CD4-positive, alpha-beta T cell treated with Interleukin-17A for 4 hours (primary cell): ENCODE measurements around the gene CFD.
"Not testable (repeated sequence)": the region's sequence is repeated elsewhere in the genome, so short reads cannot be mapped to it uniquely, and the experiment has no call there.

Experiments
- DNase-seq: peaks from one replicate; pipeline ENCODE4 v3.0.0-alpha.2; 2020; ENCODE audit warnings: mixed read lengths

Gene CFD

DNA sequence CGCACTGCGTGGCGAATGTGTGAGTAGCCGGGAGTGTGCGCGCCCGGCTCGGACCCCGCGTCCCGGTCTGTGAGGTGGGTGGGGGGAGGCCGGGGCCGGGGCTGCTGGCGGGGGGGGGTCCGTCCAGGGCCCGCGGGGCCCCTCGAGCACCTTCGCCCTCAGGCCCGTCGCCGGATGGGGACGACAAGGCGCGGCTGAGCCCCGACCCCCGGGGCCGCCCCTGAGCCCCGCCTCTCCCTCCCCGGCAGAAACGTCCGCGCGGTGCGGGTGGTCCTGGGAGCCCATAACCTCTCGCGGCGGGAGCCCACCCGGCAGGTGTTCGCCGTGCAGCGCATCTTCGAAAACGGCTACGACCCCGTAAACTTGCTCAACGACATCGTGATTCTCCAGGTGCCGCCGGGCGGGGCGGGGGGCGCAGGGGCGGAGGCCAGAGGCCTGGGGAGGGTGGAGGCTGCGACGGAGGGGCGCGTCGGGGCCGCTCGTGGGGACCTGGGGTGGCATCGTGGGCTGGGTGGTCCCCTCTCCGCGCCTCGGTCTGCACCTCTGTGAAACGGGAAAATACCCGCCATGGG lies 6.4 kb upstream of the CFD start:
- DNase-seq = no peak

DNA sequence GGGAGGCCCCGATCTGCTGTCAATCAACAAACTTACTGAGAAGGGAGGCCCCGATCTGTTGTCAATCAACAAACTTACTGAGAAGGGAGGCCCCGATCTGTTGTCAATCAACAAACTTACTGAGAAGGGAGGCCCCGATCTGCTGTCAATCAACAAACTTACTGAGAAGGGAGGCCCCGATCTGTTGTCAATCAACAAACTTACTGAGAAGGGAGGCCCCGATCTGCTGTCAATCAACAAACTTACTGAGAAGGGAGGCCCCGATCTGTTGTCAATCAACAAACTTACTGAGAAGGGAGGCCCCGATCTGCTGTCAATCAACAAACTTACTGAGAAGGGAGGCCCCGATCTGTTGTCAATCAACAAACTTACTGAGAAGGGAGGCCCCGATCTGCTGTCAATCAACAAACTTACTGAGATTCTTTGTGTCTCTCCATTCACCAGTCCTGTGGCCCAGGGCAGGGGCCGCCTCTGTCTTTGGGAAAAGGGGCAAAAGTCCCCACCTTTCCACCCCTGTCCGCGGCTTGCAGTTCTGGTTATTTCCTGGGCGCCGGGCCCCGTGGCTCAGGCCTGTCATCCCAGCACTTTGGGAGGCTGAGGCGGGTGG lies 5.7 kb upstream of the CFD start:
- DNase-seq = not testable (repeated sequence)

DNA sequence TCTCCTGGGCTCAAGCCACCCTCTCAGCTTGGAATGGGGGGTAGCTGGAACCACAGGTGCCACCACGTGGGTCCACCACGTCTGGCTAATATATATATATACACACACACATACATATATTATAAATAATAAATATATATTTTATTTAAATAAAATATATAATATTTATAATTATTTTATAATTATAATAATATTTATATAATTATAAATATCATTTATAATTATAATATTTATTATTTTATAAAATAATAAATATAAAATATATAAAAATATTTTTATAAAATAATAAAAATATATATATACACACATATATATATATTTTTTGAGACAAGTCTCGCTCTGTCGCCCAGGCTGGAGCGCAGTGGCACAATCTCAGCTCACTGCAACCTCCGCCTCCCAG lies 4.9 kb upstream of the CFD start:
- no peak for DNase-seq

DNA sequence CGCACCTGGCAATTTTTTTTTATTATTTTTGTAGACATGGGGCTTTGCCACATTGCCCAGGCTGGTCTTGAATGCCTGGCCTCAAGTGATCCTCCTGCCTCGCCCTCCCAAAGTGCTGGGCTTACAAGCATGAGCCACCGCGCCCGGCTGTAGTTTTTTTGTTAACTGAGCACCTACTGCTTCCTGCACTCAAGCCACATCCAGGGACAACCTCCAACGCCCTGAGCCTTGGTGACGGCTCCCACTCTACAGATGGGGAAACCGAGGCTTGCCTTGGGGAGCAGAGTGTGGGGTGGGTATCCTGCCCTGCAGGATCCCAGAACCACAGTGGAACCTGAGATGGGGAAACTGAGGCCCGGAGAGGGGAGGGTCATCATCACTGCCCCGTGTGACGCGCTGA lies 4.3 kb upstream of the CFD start:
- DNase-seq = no peak

DNA sequence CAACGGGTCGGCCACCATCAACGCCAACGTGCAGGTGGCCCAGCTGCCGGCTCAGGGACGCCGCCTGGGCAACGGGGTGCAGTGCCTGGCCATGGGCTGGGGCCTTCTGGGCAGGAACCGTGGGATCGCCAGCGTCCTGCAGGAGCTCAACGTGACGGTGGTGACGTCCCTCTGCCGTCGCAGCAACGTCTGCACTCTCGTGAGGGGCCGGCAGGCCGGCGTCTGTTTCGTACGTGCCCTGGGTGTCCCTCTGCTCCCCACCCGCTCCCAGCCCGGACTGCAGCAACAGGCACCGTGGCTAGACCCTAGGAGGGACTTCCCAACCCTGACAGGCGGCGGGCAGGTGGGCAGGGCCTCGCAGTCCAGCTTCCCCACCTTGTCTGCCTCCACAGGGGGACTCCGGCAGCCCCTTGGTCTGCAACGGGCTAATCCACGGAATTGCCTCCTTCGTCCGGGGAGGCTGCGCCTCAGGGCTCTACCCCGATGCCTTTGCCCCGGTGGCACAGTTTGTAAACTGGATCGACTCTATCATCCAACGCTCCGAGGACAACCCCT lies 3.8 kb upstream of the CFD start:
- no peak for DNase-seq

DNA sequence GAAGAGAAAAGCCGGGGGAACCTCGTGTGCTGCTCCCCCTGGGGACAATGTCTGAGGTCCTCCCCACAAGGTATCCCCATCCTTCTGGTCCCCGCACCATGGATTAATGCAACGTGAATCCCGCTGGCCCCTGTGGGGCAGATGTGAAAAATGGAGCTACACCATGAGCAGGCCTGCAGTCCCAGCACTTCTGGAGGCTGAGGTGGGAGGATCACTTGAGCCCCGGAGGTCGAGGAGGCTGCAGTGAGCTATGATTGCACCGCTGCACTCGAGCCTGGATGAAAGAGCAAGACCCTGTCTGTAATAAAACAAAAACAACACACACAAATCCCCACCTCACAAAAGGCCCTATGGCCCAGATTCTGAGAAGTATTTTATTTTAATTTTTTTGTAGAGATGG lies 1.2 kb upstream of the CFD start:
- no peak for DNase-seq

DNA sequence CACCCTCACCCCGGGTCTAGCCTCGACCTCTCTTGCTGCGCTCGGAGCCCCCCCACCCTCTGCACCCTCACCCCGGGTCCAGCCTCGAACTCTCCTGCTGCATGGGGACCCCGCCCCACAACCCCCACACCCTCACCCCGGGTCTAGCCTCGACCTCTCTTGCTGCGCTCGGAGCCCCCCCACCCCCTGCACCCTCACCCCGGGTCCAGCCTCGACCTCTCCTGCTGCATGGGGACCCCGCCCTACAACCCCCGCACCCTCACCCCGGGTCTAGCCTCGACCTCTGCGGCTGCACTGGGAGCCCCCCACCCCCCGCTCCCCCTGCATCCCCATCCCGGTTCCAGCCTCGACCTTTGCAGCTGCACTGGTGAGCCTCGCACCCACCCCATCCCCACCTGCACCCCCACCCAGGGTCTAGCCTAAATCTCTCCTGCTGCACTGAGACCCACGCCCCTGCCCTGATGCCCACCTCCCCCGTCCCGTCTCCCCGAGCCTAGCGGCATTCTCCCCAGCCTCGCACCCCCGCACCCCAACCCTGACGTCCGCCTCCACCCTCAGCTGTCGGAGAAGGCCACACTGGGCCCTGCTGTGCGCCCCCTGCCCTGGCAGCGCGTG lies 1.8 kb downstream of the CFD start:
- no peak for DNase-seq

DNA sequence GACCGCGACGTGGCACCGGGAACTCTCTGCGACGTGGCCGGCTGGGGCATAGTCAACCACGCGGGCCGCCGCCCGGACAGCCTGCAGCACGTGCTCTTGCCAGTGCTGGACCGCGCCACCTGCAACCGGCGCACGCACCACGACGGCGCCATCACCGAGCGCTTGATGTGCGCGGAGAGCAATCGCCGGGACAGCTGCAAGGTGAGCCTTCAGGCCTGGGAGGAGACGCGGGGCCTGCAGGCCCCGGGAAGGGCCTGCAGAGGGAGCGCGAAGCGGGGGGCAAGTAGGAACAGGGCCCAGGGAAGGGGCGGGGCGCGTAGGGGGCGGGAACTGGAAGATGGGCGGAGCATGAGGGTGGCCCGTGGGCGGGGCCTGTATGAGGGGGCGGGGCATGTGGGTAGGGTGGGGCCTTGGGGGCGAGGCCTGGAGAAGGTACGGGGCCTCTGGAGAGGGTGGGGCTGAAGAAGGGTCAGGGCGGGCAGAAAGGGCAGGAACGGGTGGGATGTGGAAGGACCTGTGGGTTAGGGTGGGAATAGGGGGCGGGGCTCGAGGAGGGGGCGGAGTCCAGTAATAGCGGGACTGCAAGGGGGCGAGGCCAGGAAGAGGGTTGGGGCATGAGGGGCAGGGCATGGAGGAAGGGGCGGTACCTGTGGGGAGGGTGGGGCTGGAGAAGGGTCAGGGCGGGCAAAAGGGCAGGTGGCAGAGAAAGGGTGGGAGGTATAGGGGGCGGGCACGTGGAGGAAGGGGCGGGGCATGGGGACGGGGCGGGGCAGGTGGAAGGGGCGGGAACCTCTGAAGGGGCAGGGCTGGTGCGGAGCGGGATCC lies 2.5 kb downstream of the CFD start:
- peak; percentile 69 for DNase-seq

DNA sequence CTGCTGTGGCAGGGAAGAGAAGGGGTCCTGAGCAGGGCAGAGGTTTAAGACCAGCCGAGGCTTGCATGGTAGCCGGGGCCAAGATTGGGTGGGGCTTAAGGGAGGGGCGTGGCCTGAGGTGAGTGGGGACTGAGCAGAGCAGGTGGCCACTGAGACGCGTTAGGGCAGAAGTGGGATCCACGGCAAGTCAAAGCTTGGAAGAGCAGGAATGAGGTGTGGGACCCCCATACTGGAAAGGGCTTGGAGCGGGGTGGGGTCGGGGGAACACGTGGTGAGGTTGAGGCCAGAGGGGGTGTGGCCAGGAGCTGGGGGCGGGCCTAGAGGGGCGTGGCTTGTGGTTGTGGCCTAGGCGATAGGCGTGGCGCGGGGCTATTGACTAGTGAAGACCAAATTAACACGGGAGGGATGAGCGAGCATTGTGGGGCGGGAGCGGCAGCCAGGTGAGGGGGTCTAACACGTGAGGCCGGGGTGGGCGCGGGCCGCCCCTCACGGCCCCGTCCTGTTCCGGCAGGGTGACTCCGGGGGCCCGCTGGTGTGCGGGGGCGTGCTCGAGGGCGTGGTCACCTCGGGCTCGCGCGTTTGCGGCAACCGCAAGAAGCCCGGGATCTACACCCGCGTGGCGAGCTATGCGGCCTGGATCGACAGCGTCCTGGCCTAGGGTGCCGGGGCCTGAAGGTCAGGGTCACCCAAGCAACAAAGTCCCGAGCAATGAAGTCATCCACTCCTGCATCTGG lies 3.3 kb downstream of the CFD start:
- DNase-seq = peak; percentile 81

DNA sequence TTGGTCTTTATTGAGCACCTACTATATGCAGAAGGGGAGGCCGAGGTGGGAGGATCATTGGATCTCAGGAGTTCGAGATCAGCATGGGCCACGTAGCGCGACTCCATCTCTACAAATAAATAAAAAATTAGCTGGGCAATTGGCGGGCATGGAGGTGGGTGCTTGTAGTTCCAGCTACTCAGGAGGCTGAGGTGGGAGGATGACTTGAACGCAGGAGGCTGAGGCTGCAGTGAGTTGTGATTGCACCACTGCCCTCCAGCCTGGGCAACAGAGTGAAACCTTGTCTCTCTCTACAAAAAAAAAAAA lies 3.8 kb downstream of the CFD start:
- no peak for DNase-seq

DNA sequence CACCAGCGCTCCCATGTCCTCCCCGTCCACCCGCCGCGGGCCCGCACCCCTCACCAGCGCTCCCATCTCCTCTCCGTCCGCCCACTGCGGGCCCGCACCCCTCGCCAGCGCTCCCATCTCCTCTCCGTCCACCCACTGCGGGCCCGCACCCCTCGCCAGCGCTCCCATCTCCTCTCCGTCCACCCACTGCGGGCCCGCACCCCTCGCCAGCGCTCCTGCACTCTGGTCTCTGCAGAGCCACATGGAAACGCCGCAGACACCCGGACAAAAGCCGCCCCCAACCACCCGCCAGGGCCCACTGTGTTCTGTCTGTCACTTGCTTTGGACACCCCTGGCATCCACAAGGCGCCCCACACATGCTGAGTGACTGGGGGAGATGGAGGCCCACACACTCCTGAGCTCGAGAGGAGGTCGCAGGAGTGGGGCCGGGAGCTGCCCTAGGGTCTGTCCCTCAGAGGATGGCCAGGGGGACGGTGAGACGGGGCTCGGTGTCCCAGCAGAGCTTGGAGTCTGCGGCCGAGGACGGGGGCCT lies 7.4 kb downstream of the CFD start:
- DNase-seq = no peak

DNA sequence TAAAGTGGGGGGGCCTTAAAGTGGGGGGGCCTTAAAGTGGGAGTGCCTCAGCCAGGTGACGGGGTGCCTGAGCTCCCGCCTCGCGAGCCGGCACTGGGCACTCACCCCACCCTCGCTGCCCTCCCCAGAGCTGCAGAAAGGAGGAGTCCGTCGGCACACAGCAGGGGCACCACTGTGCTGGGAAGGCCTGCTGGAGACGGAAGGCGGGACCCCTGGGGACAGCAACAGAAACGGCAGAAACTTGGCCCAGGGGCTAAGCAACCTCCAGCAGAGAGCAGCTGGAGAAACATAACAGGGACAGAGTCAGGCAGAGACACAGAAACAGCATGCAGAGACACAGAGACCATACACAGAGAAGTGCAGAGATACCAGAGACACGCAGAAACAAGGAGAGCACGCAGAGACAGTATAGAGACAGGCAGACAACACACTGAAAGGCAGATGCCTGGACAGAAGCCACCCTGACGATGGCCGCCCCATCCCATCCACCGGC lies 7.9 kb downstream of the CFD start:
- no peak for DNase-seq

DNA sequence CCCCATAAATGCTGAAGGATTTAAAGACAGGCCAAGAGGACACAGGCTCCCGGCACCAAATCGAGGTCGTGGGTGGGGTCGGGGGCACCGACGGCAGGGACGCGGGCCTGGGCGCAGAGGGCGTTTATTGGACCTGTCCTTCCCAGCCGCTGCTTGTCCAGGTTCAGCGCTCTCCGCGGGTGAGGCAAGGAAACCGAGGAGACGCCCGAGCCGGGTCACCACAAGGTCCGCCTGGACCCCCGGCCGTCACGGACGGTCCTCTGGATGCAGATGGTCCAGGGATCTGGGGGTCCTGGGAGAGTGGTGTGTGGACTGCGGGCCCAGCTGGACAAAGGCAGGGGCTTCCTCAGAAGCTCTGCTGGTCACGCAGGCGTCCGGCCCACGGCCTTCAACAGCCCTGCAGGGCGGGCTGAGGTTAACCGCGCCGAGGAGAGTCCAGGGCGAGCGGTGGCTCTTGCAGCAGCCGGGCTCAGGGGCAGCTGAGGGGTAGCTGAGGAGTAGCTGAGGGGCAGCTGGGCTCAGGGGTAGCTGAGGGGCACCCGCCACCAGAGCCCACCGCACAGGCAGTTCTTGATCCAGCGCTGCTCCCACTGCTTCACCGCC lies 8.5 kb downstream of the CFD start:
- DNase-seq = no peak

DNA sequence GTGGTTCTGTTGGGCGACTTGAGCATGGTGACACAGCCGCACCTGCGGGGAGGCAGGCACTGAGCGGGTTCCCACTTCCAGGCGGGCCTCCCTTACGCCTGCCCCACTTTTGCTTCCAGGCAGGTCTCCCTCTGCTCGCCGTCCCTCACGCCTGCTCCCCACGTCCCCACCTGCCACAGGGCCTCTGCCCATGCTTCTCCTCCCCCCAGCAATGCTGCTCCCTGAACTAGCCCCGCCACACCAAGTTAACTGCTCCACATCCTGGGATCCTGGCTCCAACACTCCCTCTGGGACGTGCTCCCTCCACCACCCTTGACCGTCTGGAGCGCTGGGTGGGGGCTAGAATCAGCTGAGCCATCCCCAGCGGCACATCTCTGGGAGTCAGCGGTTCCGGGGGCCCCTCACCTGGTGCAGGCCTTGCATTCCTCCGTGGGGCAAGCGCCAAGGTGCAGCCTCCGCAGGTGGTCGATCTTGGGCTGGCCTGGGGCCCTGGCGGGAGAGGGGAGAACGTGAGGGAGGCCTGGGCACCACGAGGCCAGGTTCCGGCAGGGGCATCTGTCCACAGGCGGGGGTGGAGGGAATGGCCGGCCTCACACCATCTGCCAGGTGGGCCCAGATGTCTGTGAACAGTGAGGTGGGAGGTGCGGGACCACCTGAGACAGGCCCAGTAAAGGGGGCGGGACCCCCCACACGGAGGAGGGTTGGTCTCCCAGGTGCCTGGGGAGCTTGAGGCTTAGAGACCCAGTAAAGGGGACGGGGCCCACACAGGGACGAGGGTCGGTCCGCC lies 9.2 kb downstream of the CFD start:
- DNase-seq = no peak

DNA sequence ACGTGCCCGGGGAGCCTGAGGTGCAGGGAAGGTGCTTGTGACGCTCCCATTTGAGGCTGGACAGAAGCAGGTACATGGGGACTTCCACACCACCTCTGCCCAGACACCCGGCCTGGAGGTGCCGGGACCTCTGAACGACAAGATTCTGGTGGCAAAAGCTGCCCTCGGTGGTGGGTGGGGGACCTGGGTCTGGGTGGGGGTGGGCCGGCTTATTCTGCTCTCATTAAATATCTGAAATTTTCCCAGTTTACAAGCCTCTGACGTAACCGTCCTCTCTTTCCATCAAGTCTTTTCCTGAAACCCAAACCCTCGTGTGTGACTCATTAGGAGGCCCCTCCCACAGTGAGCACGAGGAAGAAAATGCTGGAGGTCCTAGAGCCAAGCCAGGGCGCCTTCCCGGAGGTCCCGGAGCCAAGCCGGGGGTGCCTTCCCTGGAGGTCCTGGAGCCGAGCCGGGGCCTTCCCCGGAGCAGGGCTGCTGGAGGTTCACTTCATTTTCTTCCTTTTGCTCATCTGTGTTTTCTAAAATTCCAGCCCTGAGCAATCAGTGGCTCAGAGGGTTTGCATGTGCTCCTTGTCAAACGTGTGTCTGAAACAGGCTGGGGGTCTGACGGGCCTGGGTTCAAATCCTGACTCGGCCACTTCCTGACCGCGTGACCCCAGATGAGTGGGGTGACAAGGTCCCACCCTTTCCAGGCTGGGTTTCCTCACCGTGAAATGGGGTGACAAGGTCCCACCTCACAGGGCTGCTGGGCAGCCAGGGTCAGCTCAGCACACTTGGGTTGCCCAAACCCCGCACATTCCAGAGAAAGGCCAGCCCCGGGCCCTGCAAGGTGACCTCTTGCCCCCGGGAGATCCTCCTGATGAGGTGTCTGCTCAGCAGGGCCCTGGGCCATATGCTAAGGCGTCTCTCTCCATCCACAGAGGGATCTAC lies 10.0 kb downstream of the CFD start:
- no peak for DNase-seq

DNA sequence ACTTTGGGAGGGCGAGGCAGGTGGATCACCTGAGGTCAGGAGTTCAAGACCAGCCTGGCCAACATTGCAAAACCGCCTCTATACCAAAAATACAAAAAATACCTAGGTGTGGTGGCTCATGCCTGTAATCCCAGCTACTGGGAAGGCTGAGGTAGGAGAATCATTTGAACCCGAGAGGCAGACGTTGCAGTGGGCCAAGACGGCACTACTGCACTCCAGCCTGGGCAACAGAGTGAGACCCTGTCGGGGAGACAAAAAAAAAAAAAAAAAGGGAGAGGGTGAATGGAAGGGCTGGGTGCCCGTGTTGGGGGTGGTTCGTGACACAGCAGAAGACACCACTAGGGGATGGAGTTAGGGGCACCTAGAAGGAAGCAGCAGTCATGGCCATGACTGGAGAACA lies 10.8 kb downstream of the CFD start:
- DNase-seq = no peak

DNA sequence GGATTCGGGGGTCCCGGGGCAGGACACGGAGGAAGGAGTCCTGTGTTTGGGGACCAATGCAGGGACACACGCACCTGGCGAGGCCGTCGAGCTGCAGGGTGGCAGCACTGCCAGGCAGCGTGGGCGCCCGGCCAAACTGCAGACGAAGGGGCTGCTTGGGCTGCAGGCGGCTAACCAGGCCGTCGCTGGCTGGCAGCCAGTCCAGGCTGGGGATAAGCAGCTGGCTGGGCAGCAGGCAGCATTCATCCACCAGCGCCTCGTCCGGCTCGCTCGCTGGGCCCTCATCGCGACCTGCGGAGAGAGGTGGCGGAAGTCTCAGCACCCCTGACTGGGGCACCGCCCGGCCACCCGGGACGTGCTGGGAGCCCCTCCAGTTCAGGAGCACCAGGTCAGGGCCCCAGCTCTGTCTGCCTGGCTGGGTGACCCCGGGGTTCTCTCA lies 11.5 kb downstream of the CFD start:
- no peak for DNase-seq

DNA sequence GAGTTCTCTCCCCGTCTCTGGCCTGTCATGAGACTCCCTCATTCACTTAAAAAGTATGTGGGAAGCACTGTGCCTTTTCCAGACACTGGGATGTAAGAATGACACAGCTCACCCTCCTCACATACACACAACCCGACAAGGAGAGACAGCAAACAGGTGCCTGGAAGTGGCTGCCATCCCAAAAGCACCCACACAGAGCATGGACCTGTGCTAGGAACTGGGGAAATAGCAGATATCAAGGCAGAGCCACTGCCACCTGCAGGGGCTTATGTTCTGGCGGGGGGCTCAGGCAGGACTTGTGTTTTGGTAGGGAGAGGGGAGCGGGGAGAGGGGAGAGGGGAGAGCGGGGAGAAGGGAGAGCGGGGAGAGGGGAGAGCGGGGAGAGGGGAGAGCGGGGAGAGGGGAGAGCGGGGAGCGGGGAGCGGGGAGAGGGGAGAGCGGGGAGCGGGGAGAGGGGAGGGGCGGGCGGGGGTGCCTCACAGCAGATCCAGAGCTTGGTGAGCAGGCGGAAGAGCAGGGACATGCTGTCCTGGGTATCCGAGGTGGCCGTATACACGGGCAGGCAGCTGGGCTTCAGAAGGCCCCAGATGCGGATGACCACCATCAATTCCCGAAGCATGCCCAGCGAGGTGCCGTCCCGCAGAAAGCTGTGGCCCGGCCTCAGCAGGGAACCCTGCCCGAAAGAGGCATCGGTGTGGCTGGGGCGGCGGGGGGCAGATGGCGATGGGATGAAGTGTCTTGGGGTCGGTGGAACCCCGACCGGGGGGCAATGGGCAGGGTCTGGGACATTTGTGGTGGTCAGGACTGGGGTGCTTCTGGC lies 12.2 kb downstream of the CFD start:
- peak; percentile 15 for DNase-seq

DNA sequence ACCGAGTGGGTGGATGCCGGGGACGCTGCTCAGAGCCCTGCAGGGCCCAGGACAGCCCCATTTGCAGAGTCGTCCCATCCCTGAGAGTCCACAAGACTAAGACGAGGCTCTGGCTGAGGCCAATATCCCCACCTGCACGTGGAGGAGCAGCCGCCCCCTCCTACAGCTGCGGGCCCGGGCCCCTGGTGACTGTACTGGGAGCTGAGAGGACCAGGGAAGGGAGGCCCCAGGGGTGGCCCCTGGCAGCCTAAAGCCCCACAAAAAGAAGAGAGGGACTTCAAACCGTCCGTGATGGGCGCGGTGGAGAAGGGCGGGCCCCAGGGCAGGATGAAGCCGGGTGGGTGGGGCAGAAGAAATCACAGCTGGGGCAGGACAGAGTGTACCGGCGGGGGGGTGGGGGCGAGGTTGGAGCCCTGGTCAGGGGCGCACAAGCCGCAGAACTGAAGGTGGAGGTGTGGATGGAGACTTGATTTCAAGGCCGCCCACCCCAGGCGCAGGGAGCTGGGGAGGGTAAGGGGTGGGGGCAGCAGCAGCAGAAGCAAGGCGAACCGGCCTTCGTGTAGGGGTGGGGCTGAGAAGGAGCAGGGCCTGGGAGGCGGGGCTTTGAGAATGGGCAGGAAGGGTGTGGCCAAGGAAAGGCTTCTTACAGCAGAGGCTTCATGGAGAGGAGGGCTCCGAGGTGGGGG lies 12.9 kb downstream of the CFD start:
- peak; percentile 86 for DNase-seq
